Measurements from ENCODE around the gene TEX264. TPM values are rescaled to one million over a fixed set of nuclear protein-coding genes. Genes with fewer than 3 reads are reported as not detected.
A peak's percentile ranks its signal among the peaks of the same experiment; 100 is the strongest.

Gene TEX264
- total RNA-seq, 1 donor from 2014 or later: 65.2 TPM

GRCh38 chr3:51718547-51719409 lies 47.7 kb downstream of the TEX264 start:
- Mint-ChIP-seq H3K4me3 (ENCODE audit: unreplicated experiment) (no peak overlapping the region), H3K27ac (ENCODE audit: unreplicated experiment) (no peak overlapping the region), H3K9me3 (ENCODE audit: unreplicated experiment) (no peaks in the 10 kb centered on the region), H3K27me3 (ENCODE audit: unreplicated experiment) (peaks cover 2% of the 10 kb centered on the region), H3K36me3 (ENCODE audit: unreplicated experiment) (no peaks in the 10 kb centered on the region), H3K4me1 (ENCODE audit: unreplicated experiment) (no peaks in the 10 kb centered on the region)
- TF ChIP-seq, protein P1, sequence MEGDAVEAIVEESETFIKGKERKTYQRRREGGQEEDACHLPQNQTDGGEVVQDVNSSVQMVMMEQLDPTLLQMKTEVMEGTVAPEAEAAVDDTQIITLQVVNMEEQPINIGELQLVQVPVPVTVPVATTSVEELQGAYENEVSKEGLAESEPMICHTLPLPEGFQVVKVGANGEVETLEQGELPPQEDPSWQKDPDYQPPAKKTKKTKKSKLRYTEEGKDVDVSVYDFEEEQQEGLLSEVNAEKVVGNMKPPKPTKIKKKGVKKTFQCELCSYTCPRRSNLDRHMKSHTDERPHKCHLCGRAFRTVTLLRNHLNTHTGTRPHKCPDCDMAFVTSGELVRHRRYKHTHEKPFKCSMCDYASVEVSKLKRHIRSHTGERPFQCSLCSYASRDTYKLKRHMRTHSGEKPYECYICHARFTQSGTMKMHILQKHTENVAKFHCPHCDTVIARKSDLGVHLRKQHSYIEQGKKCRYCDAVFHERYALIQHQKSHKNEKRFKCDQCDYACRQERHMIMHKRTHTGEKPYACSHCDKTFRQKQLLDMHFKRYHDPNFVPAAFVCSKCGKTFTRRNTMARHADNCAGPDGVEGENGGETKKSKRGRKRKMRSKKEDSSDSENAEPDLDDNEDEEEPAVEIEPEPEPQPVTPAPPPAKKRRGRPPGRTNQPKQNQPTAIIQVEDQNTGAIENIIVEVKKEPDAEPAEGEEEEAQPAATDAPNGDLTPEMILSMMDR (IDR thresholded peaks at IDR 0.05): peak; percentile 59
- DNase-seq (ENCODE audit: extremely low spot score, unreplicated experiment): peak; percentile 81

- Mint-ChIP-seq H3K27me3 (ENCODE audit: unreplicated experiment) (no peaks in the 10 kb centered on the region), H3K4me3 (ENCODE audit: unreplicated experiment) (no peak overlapping the region), H3K9me3 (ENCODE audit: unreplicated experiment) (no peaks in the 10 kb centered on the region), H3K4me1 (ENCODE audit: unreplicated experiment) (no peaks in the 10 kb centered on the region), H3K36me3 (ENCODE audit: unreplicated experiment) (no peaks in the 10 kb centered on the region), H3K27ac (ENCODE audit: unreplicated experiment) (no peak overlapping the region)
- TF ChIP-seq, protein P1 (IDR thresholded peaks at IDR 0.05): no peak
- no peak for DNase-seq (ENCODE audit: extremely low spot score, unreplicated experiment)
These were observed 48.5 kb downstream of the TEX264 start for GRCh38 chr3:51719410-51720025.

GRCh38 chr3:51720292-51721061 lies 49.4 kb downstream of the TEX264 start:
- DNase-seq (ENCODE audit: extremely low spot score, unreplicated experiment): peak; percentile 63
- Mint-ChIP-seq H3K36me3 (ENCODE audit: unreplicated experiment) (no peaks in the 10 kb centered on the region), H3K27ac (ENCODE audit: unreplicated experiment) (no peak overlapping the region), H3K4me1 (ENCODE audit: unreplicated experiment) (no peaks in the 10 kb centered on the region), H3K27me3 (ENCODE audit: unreplicated experiment) (no peaks in the 10 kb centered on the region), H3K9me3 (ENCODE audit: unreplicated experiment) (no peaks in the 10 kb centered on the region), H3K4me3 (ENCODE audit: unreplicated experiment) (no peak overlapping the region)
- TF ChIP-seq, protein P1 (IDR thresholded peaks at IDR 0.05): no peak

DNA sequence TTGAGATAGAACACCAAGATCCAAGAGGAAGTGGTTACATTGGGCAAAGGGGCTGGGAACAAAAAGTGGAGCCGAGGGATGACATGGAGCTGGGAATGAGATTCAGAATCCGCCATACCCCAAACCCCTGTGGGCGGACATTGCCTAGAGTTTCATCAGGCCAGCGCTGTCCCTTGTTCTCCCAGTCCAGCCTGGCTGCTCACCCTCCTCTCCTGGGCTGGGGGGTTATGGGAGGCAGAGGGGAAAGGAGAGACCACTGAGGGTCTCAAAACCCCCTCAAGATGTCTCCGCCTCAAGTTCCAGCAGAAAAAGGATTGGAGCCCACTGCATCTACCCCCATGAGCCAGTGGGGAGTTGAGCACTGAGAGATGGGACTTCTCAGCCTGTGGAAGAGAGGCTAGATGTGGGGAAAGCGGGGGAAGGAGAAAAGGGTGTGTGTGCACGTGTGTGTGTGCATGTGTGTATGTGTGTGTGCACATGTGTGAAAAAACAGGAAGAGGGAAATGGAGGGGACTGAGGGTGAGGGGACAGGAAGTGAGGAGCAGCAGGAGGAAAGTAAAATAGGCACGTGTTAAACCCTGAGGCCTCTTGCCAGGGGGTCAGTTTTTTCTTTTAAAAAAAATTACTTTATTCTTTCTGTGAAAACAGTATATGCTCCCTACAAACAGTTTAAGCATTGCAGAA lies 50.2 kb downstream of the TEX264 start:
- no peaks in the 10 kb centered on the region for H3K36me3 Mint-ChIP-seq (ENCODE audit: unreplicated experiment)
- no peaks in the 10 kb centered on the region for H3K9me3 Mint-ChIP-seq (ENCODE audit: unreplicated experiment)
- TF ChIP-seq, protein P1 (IDR thresholded peaks at IDR 0.05): no peak
- no peak overlapping the region for H3K27ac Mint-ChIP-seq (ENCODE audit: unreplicated experiment)
- no peaks in the 10 kb centered on the region for H3K27me3 Mint-ChIP-seq (ENCODE audit: unreplicated experiment)
- no peaks in the 10 kb centered on the region for H3K4me1 Mint-ChIP-seq (ENCODE audit: unreplicated experiment)
- DNase-seq (ENCODE audit: extremely low spot score, unreplicated experiment): peak; percentile 75
- H3K4me3 Mint-ChIP-seq (ENCODE audit: unreplicated experiment): no peak overlapping the region

All from osteocyte (in vitro differentiated cells).